A549 (cell line): ENCODE data around the gene MEF2D. TPM values are rescaled to one million over a fixed set of nuclear protein-coding genes. Genes with fewer than 3 reads are reported as not detected.
A peak's percentile ranks its signal among the peaks of the same experiment; 100 is the strongest.

ENCODE experiments used
- ATAC-seq, 2 experiments: fragments of 200-7000 bp in 1 of 2; fragments of >200 bp in 1 of 2; cut with Nextera tagmentation in 1 of 2; cut with Tn5 transposase in 1 of 2; 3 replicates each; pipeline versions ENCODE4 v1.8.0 to v1.9.1; 2018 to 2020; ENCODE audit warnings: mild to moderate bottlenecking in 1 of 2, moderate library complexity in 1 of 2
- CTCF ChIA-PET: fragments of 300-600 bp; sonication (Branson Sonifier 250); formaldehyde crosslinking; extraction: SDS; loops from one replicate; lab custom pipeline; 2021; ENCODE audit warnings: antibody characterized with exemption, inconsistent platforms; lab: Yijun Ruan, JAX
- POLR2A ChIA-PET: fragments of 350-600 bp; formaldehyde crosslinking; extraction: SDS; loops from one replicate; lab custom pipeline; 2021; ENCODE audit warnings: antibody characterized with exemption, inconsistent platforms; lab: Yijun Ruan, JAX
- DNase-seq, 2 experiments: peaks; one replicate each; pipeline versions ENCODE4 v3.0.0 to v3.0.0-alpha.2; 2011 to 2016; ENCODE audit warnings: low read depth in 1 of 2, low spot score in 1 of 2
- FAIRE-seq: peaks from 2 replicates; lab custom pipeline; 2011; peaks lifted over from hg19 to GRCh38; lab: Jason Lieb, UNC
- H3K27ac ChIP-seq, 2 experiments: fragments of >200 bp; sonication (Bioruptor Twin); formaldehyde crosslinking; 3 replicates each; pipeline ENCODE4 v1.5.1; 2016 to 2017
- H3K4me1 ChIP-seq: fragments of >200 bp; sonication (Bioruptor Twin); formaldehyde crosslinking; 3 replicates; pipeline ENCODE4 v1.6.1; 2016
- H3K4me2 ChIP-seq: fragments of >200 bp; sonication (Bioruptor Twin); formaldehyde crosslinking; 3 replicates; pipeline ENCODE4 v1.6.1; 2016
- H3K4me3 ChIP-seq: fragments of >200 bp; sonication (Bioruptor Twin); formaldehyde crosslinking; 3 replicates; pipeline ENCODE4 v1.5.1; 2016
- H3K9me3 ChIP-seq: fragments of >200 bp; sonication (Bioruptor Twin); formaldehyde crosslinking; 3 replicates; pipeline ENCODE4 v1.6.1; 2016
- BHLHE40 ChIP-seq: IDR thresholded peaks from 2 replicates; pipeline ENCODE4 v1.6.1; 2012; ENCODE audit warnings: low read depth, low read length, inconsistent platforms
- EHF ChIP-seq: fragments of 250-450 bp; sonication (Bioruptor Pico); IDR thresholded peaks from 2 replicates; pipeline ENCODE4 v1.5.0; 2020; ENCODE audit warnings: mild to moderate bottlenecking
- ELK1 ChIP-seq: fragments of 150-350 bp; IDR thresholded peaks from 2 replicates; pipeline ENCODE4 v1.6.1; 2014; ENCODE audit warnings: low read depth, mild to moderate bottlenecking, low read length
- FOSB ChIP-seq: fragments of 250-450 bp; sonication (Bioruptor Pico); IDR thresholded peaks from 2 replicates; pipeline ENCODE4 v1.5.0; 2020; ENCODE audit warnings: mild to moderate bottlenecking, moderate library complexity
- GATA3 ChIP-seq: IDR thresholded peaks from 2 replicates; pipeline ENCODE4 v1.6.1; 2012; ENCODE audit warnings: borderline replicate concordance
- HDAC2 ChIP-seq: fragments of 200-600 bp; sonication (generic); IDR thresholded peaks from 2 replicates; pipeline ENCODE4 v1.6.1; 2016
- KDM1A ChIP-seq: fragments of 200-600 bp; sonication (generic); IDR thresholded peaks from 2 replicates; pipeline ENCODE4 v1.6.1; 2016; ENCODE audit warnings: low read depth, mild to moderate bottlenecking
- MAFK ChIP-seq: fragments of 450-650 bp; IDR thresholded peaks from 2 replicates; pipeline ENCODE4 v1.6.1; 2014; ENCODE audit not compliant: partially characterized antibody
- MAZ ChIP-seq: fragments of 150-350 bp; IDR thresholded peaks from 2 replicates; pipeline ENCODE4 v1.6.1; 2014; ENCODE audit warnings: antibody characterized with exemption, low read depth, low read length, borderline replicate concordance
- NFE2L2 ChIP-seq: fragments of 150-350 bp; conservative IDR thresholded peaks from 2 replicates; pipeline ENCODE4 v1.6.1; 2014; ENCODE audit warnings: low read length
- NPAS2 ChIP-seq: fragments of 250-450 bp; sonication (Bioruptor Pico); IDR thresholded peaks from 2 replicates; pipeline ENCODE4 v1.8.0; 2022; ENCODE audit warnings: mild to moderate bottlenecking, moderate library complexity, borderline replicate concordance
- NR3C1 ChIP-seq: fragments of >200 bp; sonication (Bioruptor Twin); formaldehyde crosslinking; IDR thresholded peaks from 3 replicates; pipeline ENCODE4 v1.6.1; 2017
- RCOR1 ChIP-seq: fragments of 150-350 bp; IDR thresholded peaks from 2 replicates; pipeline ENCODE4 v1.6.1; 2014; ENCODE audit warnings: antibody characterized with exemption, low read length, low read depth
- RNF2 ChIP-seq: fragments of 200-600 bp; sonication (generic); IDR thresholded peaks from 2 replicates; pipeline ENCODE4 v1.6.1; 2016; ENCODE audit warnings: low read depth, mild to moderate bottlenecking, antibody characterized with exemption, moderate library complexity, borderline replicate concordance
- TFCP2L1 ChIP-seq: fragments of 250-450 bp; sonication (Bioruptor Pico); IDR thresholded peaks from 2 replicates; pipeline ENCODE4 v1.5.0; 2021; ENCODE audit warnings: mild to moderate bottlenecking
- TP53 ChIP-seq: fragments of 250-450 bp; sonication (Bioruptor Pico); IDR thresholded peaks from 2 replicates; pipeline ENCODE4 v1.5.0; 2021; ENCODE audit warnings: mild to moderate bottlenecking, moderate library complexity
- ZC3H11A ChIP-seq: fragments of 450-650 bp; IDR thresholded peaks from 2 replicates; pipeline ENCODE4 v1.6.1; 2014; ENCODE audit warnings: antibody characterized with exemption, mild to moderate bottlenecking
- ZNF302 ChIP-seq: fragments of 250-450 bp; sonication (Bioruptor Pico); IDR thresholded peaks from 2 replicates; pipeline ENCODE4 v1.9.0; 2021; ENCODE audit warnings: inconsistent platforms, mild to moderate bottlenecking, moderate library complexity
- ZSCAN20 ChIP-seq: fragments of 250-450 bp; sonication (Bioruptor Pico); IDR thresholded peaks from 2 replicates; pipeline ENCODE4 v1.8.0; 2022; ENCODE audit warnings: mild to moderate bottlenecking, moderate library complexity
- WGBS: methylation state at CpG from one replicate; pipeline ENCODE4 v1.1.6; 2017; ENCODE audit errors: missing lambda C conversion rate; 5-methylcytosine and 5-hydroxymethylcytosine counted together
- polyA plus RNA-seq, 4 experiments: library from polyadenylated mRNA; depleted of rRNA in 3 of 4; stranded (reverse); fragments of >200 nt; fragmentation: RNase III in 1 of 4; extraction: RNeasy Plus Mini Kit Qiagen cat#74134 plus additional on column Dnase treatment in 1 of 4; gene quantifications; 2 replicates in 3 of 4; 3 replicates in 1 of 4; pipeline ENCODE4 v1.2.3, GENCODE V29; 2011 to 2017
- TF ChIP-seq, protein P1 (sequence below): fragments of >200 bp; sonication (Bioruptor Twin); formaldehyde crosslinking; IDR thresholded peaks from 3 replicates; pipeline ENCODE4 v1.6.1; 2016
- TF ChIP-seq, protein P2 (sequence below): fragments of 250-450 bp; sonication (Bioruptor Pico); IDR thresholded peaks from 2 replicates; pipeline ENCODE4 v1.5.0; 2020; ENCODE audit warnings: low read depth, mild to moderate bottlenecking, moderate library complexity

MEF2D gene
- polyA plus RNA-seq, 2 of the 4 experiments (the other 2 are of a cell fraction): 16.8 to 23.4 TPM

GRCh38 chr1:156480016-156480370 is 20.6 kb downstream of the MEF2D start:
- Histone ChIP-seq H3K4me1 (peaks cover 29% of the 10 kb centered on the region), H3K4me2 (no peak overlapping the region)
- CTCF ChIA-PET: interaction anchor here (0.6 to 31.7 kb wide), 29 partner anchors 4 to 147 kb away, joined by 3 to 474 read pairs (median 4); partner anchors contain the start of genes MEF2D, NAXE and TTC24
- TF ChIP-seq MAZ (no peak), GATA3 (no peak), KDM1A (no peak), MAFK (no peak), TP53 (CRISPR knock-in tag) (no peak), NPAS2 (CRISPR knock-in tag) (no peak), ZSCAN20 (CRISPR knock-in tag) (no peak), FOSB (CRISPR knock-in tag) (no peak), NR3C1 (no peak), BHLHE40 (no peak), EHF (CRISPR knock-in tag) (no peak), RNF2 (no peak), TFCP2L1 (no peak), ELK1 (no peak), HDAC2 (no peak)
- TF ChIP-seq, protein P1, sequence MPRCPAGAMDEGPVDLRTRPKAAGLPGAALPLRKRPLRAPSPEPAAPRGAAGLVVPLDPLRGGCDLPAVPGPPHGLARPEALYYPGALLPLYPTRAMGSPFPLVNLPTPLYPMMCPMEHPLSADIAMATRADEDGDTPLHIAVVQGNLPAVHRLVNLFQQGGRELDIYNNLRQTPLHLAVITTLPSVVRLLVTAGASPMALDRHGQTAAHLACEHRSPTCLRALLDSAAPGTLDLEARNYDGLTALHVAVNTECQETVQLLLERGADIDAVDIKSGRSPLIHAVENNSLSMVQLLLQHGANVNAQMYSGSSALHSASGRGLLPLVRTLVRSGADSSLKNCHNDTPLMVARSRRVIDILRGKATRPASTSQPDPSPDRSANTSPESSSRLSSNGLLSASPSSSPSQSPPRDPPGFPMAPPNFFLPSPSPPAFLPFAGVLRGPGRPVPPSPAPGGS: no peak
- TF ChIP-seq, all 56 proteins: peak for 0
- Histone ChIP-seq H3K9me3 (no peaks in the 10 kb centered on the region), H3K4me3 (no peak overlapping the region), H3K27ac (no peak overlapping the region; a peak in 1 of 6 replicates)
- DNase-seq (no peak), FAIRE-seq (no peak), ATAC-seq (peak in 1 of 2 experiments; percentile 20; a peak in 3 of 6 replicates)
- POLR2A ChIA-PET: interaction anchor here (0.6 to 1.2 kb wide), 4 partner anchors 12 to 23 kb away, joined by 5 to 14 read pairs (median 6); partner anchors contain the start of gene MEF2D
- 84% methylated on average over 4 of the region's 4 CpGs for WGBS

DNA sequence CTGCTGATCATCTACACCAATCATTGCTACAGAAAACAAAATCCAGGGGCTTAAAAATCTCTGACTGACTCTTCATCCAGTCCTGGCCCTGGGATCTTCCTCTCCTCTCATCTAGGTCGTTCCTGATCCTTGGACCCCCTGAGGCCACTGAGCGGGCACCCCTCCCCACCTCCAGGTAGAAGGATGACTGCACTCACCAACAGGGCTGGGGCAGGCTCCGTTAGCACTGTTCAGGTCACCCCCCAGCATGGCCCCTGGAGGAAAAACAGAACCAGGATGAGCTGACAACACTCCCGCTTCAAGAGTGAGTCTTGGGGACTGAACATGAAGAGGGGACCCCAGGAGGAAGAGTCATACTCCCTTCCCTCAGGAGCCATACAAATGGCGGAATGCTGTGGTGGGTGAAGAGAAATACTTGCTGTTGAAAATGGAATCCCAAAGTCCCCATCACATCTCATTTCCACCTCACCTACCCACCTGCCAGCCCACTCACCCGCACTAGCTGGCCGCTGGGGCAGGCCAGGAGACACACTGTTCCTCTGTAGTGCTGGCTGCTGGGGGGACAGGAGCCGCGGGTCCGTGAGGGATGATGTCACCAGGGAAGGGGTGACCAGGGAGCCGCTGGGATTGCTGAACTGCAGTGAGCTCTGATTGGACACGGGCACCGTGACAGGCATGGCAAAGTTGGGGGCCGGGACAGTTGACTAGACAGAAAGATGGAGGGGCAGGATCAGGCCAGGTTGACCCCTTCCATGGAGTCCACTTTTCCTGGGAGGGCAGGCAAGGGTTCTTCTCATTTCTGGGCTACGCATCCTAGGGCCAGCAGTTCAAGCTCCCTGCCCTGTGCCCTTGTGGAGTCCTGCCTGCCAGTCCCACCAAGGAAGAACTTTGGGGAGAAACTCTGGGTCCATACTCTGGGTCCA is 21.2 kb downstream of the MEF2D start:
- WGBS: 96% methylated on average over 15 of the region's 15 CpGs
- TF ChIP-seq TP53 (CRISPR knock-in tag) (no peak), MAFK (no peak), ZC3H11A (no peak), RCOR1 (no peak), TFCP2L1 (no peak), FOSB (CRISPR knock-in tag) (no peak), NFE2L2 (no peak), ZNF302 (CRISPR knock-in tag) (no peak)
- TF ChIP-seq, protein P2, sequence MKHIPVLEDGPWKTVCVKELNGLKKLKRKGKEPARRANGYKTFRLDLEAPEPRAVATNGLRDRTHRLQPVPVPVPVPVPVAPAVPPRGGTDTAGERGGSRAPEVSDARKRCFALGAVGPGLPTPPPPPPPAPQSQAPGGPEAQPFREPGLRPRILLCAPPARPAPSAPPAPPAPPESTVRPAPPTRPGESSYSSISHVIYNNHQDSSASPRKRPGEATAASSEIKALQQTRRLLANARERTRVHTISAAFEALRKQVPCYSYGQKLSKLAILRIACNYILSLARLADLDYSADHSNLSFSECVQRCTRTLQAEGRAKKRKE (CRISPR knock-in tag): no peak
- DNase-seq: no peak
- no peak overlapping the region for H3K4me2 ChIP-seq
- ATAC-seq: no peak
- POLR2A ChIA-PET: no interaction called here
- peaks cover 29% of the 10 kb centered on the region for H3K4me1 ChIP-seq
- FAIRE-seq: no peak
- H3K4me3 ChIP-seq: no peak overlapping the region
- H3K9me3 ChIP-seq: no peaks in the 10 kb centered on the region
- no peak overlapping the region for H3K27ac ChIP-seq
- CTCF ChIA-PET: interaction anchor here (1.0 to 31.7 kb wide), 9 partner anchors 3 to 128 kb away, joined by 3 to 474 read pairs (median 4); partner anchors contain the start of genes MEF2D and NAXE
